MM.1S (cell line): Measurements from ENCODE around the gene SEC23B.

Experiments used
- DNase-seq: peaks from one replicate; pipeline ENCODE4 v3.0.0-alpha.2; 2015
- H2AFZ ChIP-seq: fragments of 300-600 bp; sonication (generic); 2 replicates; pipeline ENCODE4 v1.6.0; 2016; ENCODE audit warnings: antibody characterized with exemption, low read length
- H3F3A ChIP-seq: fragments of 300-600 bp; sonication (generic); 2 replicates; pipeline ENCODE4 v1.6.1; 2016; ENCODE audit warnings: mild to moderate bottlenecking, antibody characterized with exemption, low read length, moderate library complexity, mixed read lengths; ENCODE audit not compliant: insufficient read depth
- H3K27ac ChIP-seq: fragments of 300-600 bp; sonication (generic); 2 replicates; pipeline ENCODE4 v1.5.1; 2016; ENCODE audit warnings: mild to moderate bottlenecking, low read length
- H3K27me3 ChIP-seq: fragments of 300-600 bp; sonication (generic); replicated peaks from 2 replicates; pipeline ENCODE4 v1.6.0; 2016; ENCODE audit warnings: low read length; ENCODE audit not compliant: insufficient read depth
- H3K36me3 ChIP-seq: fragments of 300-600 bp; sonication (generic); replicated peaks from 2 replicates; pipeline ENCODE4 v1.6.1; 2016; ENCODE audit warnings: mild to moderate bottlenecking, low read length, mixed read lengths; ENCODE audit not compliant: insufficient read depth
- H3K4me1 ChIP-seq: fragments of 300-600 bp; sonication (generic); 2 replicates; pipeline ENCODE4 v1.6.1; 2016; ENCODE audit warnings: low read length, mixed read lengths
- H3K4me2 ChIP-seq: fragments of 300-600 bp; sonication (generic); 2 replicates; pipeline ENCODE4 v1.6.0; 2016; ENCODE audit warnings: low read depth, low read length
- H3K4me3 ChIP-seq: fragments of 300-600 bp; sonication (generic); 2 replicates; pipeline ENCODE4 v1.5.1; 2016; ENCODE audit warnings: low read length, mixed read lengths
- H3K79me2 ChIP-seq: fragments of 300-600 bp; sonication (generic); 2 replicates; pipeline ENCODE4 v1.6.1; 2016; ENCODE audit warnings: mixed run types, low read length, mixed read lengths
- H3K9ac ChIP-seq: fragments of 300-600 bp; sonication (generic); 2 replicates; pipeline ENCODE4 v1.6.1; 2016; ENCODE audit warnings: low read length, mixed read lengths
- H3K9me2 ChIP-seq: fragments of 300-600 bp; sonication (generic); replicated peaks from 2 replicates; pipeline ENCODE4 v1.6.1; 2016; ENCODE audit warnings: mild to moderate bottlenecking, low read length, mixed read lengths; ENCODE audit not compliant: insufficient read depth
- H3K9me3 ChIP-seq: fragments of 300-600 bp; sonication (generic); replicated peaks from 2 replicates; pipeline ENCODE4 v1.6.1; 2016; ENCODE audit warnings: mild to moderate bottlenecking, low read length, mixed read lengths; ENCODE audit not compliant: insufficient read depth
- H4K20me1 ChIP-seq: fragments of 300-600 bp; sonication (generic); 2 replicates; pipeline ENCODE4 v1.6.1; 2016; ENCODE audit warnings: mild to moderate bottlenecking, low read length, moderate library complexity, mixed read lengths; ENCODE audit not compliant: insufficient read depth
- CTCF ChIP-seq: fragments of 300-600 bp; sonication (generic); IDR thresholded peaks from 2 replicates; pipeline ENCODE4 v1.5.1; 2016; ENCODE audit warnings: antibody characterized with exemption, low read length, mixed read lengths
- EZH2 ChIP-seq: fragments of 300-600 bp; sonication (generic); optimal IDR thresholded peaks from 2 replicates; pipeline ENCODE3; 2017; ENCODE audit warnings: low read depth, mild to moderate bottlenecking, antibody characterized with exemption, low read length, mixed read lengths
- EZH2phosphoT487 ChIP-seq: fragments of 300-600 bp; sonication (generic); IDR thresholded peaks from 2 replicates; pipeline ENCODE4 v1.6.1; 2018; ENCODE audit warnings: antibody characterized with exemption, low read length

The SEC23B gene

GRCh38 chr20:18481596-18481995 is 26.1 kb upstream of the SEC23B start:
- Histone ChIP-seq H3K4me2 (no peak overlapping the region), H3K27me3 (no peaks in the 10 kb centered on the region), H3K9me2 (no peaks in the 10 kb centered on the region), H3F3A (no peaks in the 10 kb centered on the region; the same call in 1 of the 2 replicates), H3K9me3 (no peaks in the 10 kb centered on the region), H3K4me1 (no peaks in the 10 kb centered on the region), H3K4me3 (no peak overlapping the region), H3K36me3 (peaks cover 7% of the 10 kb centered on the region), H3K27ac (no peak overlapping the region), H4K20me1 (no peaks in the 10 kb centered on the region), H3K9ac (no peak overlapping the region), H3K79me2 (no peaks in the 10 kb centered on the region), H2AFZ (no peak overlapping the region)
- no peak for TF ChIP-seq EZH2
- DNase-seq = no peak

GRCh38 chr20:18488301-18488700 is 19.4 kb upstream of the SEC23B start:
- Histone ChIP-seq H3K4me2 (no peak overlapping the region), H3F3A (no peaks in the 10 kb centered on the region; the same call in 1 of the 2 replicates), H3K4me3 (no peak overlapping the region), H3K9me2 (no peaks in the 10 kb centered on the region), H3K9me3 (no peaks in the 10 kb centered on the region), H3K9ac (no peak overlapping the region), H3K36me3 (no peaks in the 10 kb centered on the region; the same call in 1 of the 2 replicates), H4K20me1 (no peaks in the 10 kb centered on the region), H2AFZ (no peak overlapping the region), H3K27ac (no peak overlapping the region), H3K79me2 (no peaks in the 10 kb centered on the region), H3K4me1 (no peaks in the 10 kb centered on the region), H3K27me3 (no peaks in the 10 kb centered on the region)
- TF ChIP-seq EZH2phosphoT487 (no peak), CTCF (no peak), EZH2 (no peak)
- no peak for DNase-seq

GRCh38 chr20:18496042-18496441 is 11.7 kb upstream of the SEC23B start:
- H3K27me3 ChIP-seq = no peaks in the 10 kb centered on the region
- H3K4me3 ChIP-seq = peak overlapping the region; percentile 91
- H3F3A ChIP-seq = no peaks in the 10 kb centered on the region
- no peaks in the 10 kb centered on the region for H4K20me1 ChIP-seq
- no peak overlapping the region for H3K27ac ChIP-seq
- H3K9me2 ChIP-seq = no peaks in the 10 kb centered on the region
- TF ChIP-seq CTCF = no peak
- no peaks in the 10 kb centered on the region for H3K9me3 ChIP-seq
- H3K79me2 ChIP-seq = no peaks in the 10 kb centered on the region
- H2AFZ ChIP-seq = peak overlapping the region; percentile 95
- peak overlapping the region; percentile 42; the same call in 1 of the 2 replicates for H3K4me2 ChIP-seq
- no peaks in the 10 kb centered on the region for H3K4me1 ChIP-seq
- peak overlapping the region; percentile 65; the same call in 1 of the 2 replicates for H3K9ac ChIP-seq
- DNase-seq = peak; percentile 9
- H3K36me3 ChIP-seq = no peaks in the 10 kb centered on the region

GRCh38 chr20:18496740-18497592 is 10.8 kb upstream of the SEC23B start, which contains the start of gene RBBP9:
RBBP9 (minus strand) TSS chr20:18497225; CDS start chr20:18497167, 58 bp downstream.
- Histone ChIP-seq H3K27ac (no peak within 1 kb of the TSS), H3K27me3 (no peaks in the 10 kb centered on the region), H3F3A (no peaks in the 10 kb centered on the region), H3K79me2 (no peaks in the 10 kb centered on the region), H3K9me2 (no peaks in the 10 kb centered on the region), H3K36me3 (no peaks in the 10 kb centered on the region), H3K4me2 (peak within 1 kb of the TSS; percentile 42), H2AFZ (peak within 1 kb of the TSS; percentile 95), H3K9ac (peak within 1 kb of the TSS; percentile 65; the same call in 1 of the 2 replicates), H3K4me1 (no peaks in the 10 kb centered on the region), H3K4me3 (peak within 1 kb of the TSS; percentile 91), H3K9me3 (no peaks in the 10 kb centered on the region), H4K20me1 (no peaks in the 10 kb centered on the region)
- peak; percentile 81 for DNase-seq
- no peak for TF ChIP-seq EZH2phosphoT487
- TF ChIP-seq CTCF = no peak
- TF ChIP-seq EZH2 = no peak
